Thoracic aorta (tissue), 2 donors: ENCODE results near the gene SNAP47. TPM values are rescaled to one million over a fixed set of nuclear protein-coding genes. Genes with fewer than 3 reads are reported as not detected.
"Not testable (repeated sequence)": the region's sequence is repeated elsewhere in the genome, so short reads cannot be mapped to it uniquely, and the experiment has no call there.

Experiments used
- ATAC-seq: fragments of 150-250 bp; one replicate; pipeline ENCODE4 v1.8.0; 2017; ENCODE audit warnings: low read depth; ENCODE audit not compliant: insufficient number of reproducible peaks, low FRiP score
- DNase-seq: peaks from one replicate; pipeline ENCODE4 v3.0.0-alpha.2; 2020; ENCODE audit warnings: low spot score
- H3K27ac ChIP-seq, 2 donors: fragments of 200-600 bp; sonication (generic); 1 replicate in 1 of 2; 2 replicates in 1 of 2; pipeline ENCODE4 v1.5.1; 2016; ENCODE audit warnings: mild to moderate bottlenecking in 2 of 2, moderate library complexity in 2 of 2
- H3K27me3 ChIP-seq: fragments of 200-600 bp; sonication (generic); replicated peaks from 2 replicates; pipeline ENCODE4 v1.6.0; 2016; ENCODE audit warnings: mild to moderate bottlenecking; ENCODE audit not compliant: insufficient read depth
- H3K36me3 ChIP-seq: fragments of 200-600 bp; sonication (generic); one replicate; pipeline ENCODE4 v1.5.1; 2016
- H3K4me1 ChIP-seq, 2 donors: fragments of 200-600 bp; sonication (generic); 1 replicate in 1 of 2; 2 replicates in 1 of 2; pipeline versions ENCODE4 v1.5.1 to v1.6.0; 2016; ENCODE audit warnings: low read depth in 2 of 2, mild to moderate bottlenecking in 1 of 2; ENCODE audit not compliant: control insufficient read depth in 1 of 2
- H3K4me3 ChIP-seq: fragments of 200-600 bp; sonication (generic); 2 replicates; pipeline ENCODE4 v1.5.1; 2016; ENCODE audit warnings: mild to moderate bottlenecking
- H3K9me3 ChIP-seq: fragments of 200-600 bp; sonication (generic); 2 replicates; pipeline ENCODE4 v1.5.1; 2016
- total RNA-seq, 2 donors: library from RNA; depleted of rRNA; stranded (reverse); fragments of >200 nt; gene quantifications; one replicate each; pipeline versions ENCODE4 v1.1.0 to v1.2.3, GENCODE V29; 2016
- TF ChIP-seq, protein P1 (sequence below): fragments of 200-600 bp; sonication (generic); IDR thresholded peaks from one replicate; pipeline ENCODE4 v1.5.1; 2019; ENCODE audit warnings: antibody characterized with exemption

Gene SNAP47
- total RNA-seq, 2 donors from 2014 or later: 26.3 to 42.4 TPM

DNA sequence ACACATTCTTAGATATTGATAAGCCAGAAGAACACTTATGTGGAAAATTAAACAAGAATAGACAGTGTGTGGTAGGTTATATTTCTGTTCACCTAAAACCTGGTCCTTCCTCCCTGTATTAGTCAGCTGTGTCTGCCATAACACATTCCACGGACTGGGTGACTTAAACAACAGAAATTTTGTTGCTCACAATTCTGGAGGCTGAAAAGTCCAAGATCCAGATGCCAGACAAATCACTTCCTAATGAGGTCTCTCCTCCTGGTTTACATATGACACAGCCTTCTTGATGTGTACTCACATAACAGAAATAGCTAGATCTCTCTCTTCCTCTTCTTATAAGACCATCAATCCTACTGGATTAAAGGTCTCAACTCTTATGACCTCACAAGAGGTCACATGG lies 25.8 kb upstream of the SNAP47 start:
- DNase-seq (no peak), ATAC-seq (no peak)
- Histone ChIP-seq H3K27ac (no peak overlapping the region), H3K36me3 (no peaks in the 10 kb centered on the region), H3K9me3 (peaks cover 12% of the 10 kb centered on the region), H3K27me3 (no peaks in the 10 kb centered on the region), H3K4me1 (no peaks in the 10 kb centered on the region), H3K4me3 (no peak overlapping the region)
- TF ChIP-seq, protein P1, sequence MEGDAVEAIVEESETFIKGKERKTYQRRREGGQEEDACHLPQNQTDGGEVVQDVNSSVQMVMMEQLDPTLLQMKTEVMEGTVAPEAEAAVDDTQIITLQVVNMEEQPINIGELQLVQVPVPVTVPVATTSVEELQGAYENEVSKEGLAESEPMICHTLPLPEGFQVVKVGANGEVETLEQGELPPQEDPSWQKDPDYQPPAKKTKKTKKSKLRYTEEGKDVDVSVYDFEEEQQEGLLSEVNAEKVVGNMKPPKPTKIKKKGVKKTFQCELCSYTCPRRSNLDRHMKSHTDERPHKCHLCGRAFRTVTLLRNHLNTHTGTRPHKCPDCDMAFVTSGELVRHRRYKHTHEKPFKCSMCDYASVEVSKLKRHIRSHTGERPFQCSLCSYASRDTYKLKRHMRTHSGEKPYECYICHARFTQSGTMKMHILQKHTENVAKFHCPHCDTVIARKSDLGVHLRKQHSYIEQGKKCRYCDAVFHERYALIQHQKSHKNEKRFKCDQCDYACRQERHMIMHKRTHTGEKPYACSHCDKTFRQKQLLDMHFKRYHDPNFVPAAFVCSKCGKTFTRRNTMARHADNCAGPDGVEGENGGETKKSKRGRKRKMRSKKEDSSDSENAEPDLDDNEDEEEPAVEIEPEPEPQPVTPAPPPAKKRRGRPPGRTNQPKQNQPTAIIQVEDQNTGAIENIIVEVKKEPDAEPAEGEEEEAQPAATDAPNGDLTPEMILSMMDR: no peak

DNA sequence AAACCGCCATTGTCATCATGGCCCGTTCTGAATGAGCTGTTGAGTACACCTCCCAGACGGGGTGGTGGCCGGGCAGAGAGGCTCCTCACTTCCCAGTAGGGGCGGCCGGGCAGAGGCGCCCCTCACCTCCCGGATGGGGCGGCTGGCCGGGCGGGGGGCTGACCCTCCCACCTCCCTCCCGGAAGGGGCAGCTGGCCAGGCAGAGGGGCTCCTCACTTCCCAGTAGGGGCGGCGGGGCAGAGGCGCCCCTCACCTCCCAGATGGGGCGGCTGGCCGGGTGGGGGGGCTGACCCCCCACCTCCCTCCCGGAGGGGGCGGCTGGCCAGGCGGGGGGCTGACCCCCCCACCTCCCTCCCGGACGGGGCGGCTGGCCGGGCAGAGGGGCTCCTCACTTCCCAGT lies 24.8 kb upstream of the SNAP47 start:
- H3K27me3 ChIP-seq, H3K4me1 ChIP-seq, H3K36me3 ChIP-seq, H3K27ac ChIP-seq, H3K4me3 ChIP-seq, ATAC-seq, DNase-seq: not testable (repeated sequence)
- H3K9me3 ChIP-seq: peaks cover 16% of the 10 kb centered on the region

DNA sequence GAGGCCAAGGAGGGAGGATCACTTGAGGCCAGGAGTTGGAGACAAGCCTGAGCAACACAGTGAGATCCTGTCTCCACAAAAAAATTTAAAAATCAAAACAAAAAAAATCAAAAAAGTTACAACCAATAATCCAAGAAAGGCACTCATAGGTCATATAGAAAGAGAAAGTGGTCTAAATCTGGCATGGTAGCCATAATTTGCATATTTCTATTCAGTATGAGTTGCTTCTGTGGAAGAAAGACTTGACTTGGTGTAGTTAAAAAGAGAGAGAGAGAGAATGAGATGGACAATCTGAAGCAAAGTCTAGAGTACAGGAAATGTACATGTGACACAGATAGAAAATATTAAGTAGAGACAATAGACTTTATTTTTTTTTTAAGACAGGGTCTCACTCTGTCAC lies 22.6 kb upstream of the SNAP47 start:
- ATAC-seq: no peak
- no peaks in the 10 kb centered on the region for H3K4me1 ChIP-seq
- H3K27ac ChIP-seq: no peak overlapping the region
- TF ChIP-seq, protein P1: no peak
- no peak overlapping the region for H3K4me3 ChIP-seq
- no peak for DNase-seq
- H3K9me3 ChIP-seq: peaks cover 17% of the 10 kb centered on the region
- H3K27me3 ChIP-seq: no peaks in the 10 kb centered on the region
- no peaks in the 10 kb centered on the region for H3K36me3 ChIP-seq

DNA sequence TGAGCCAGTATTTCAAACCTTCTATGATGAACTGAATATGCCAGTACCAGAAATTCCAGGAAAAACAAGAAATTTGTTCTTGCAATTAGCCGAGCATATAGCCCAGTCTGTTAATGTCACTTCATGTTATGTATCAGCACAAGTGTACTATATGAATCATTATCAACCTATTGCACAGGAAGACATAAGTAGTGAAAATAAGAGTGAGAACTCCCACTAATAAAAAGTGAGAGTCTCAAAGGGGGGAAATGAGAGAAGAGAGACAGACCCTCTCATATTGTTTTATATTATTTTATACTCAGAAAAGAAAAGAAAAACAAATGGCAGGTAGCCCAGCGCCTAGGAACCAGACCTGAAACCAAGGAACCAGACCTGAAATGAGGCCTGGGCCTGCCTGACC lies 16.3 kb upstream of the SNAP47 start:
- Histone ChIP-seq H3K9me3 (peaks cover 38% of the 10 kb centered on the region), H3K27ac (no peak overlapping the region), H3K4me3 (no peak overlapping the region), H3K27me3 (no peaks in the 10 kb centered on the region), H3K4me1 (no peaks in the 10 kb centered on the region), H3K36me3 (no peaks in the 10 kb centered on the region)
- ATAC-seq (no peak), DNase-seq (no peak)
- TF ChIP-seq, protein P1: no peak

DNA sequence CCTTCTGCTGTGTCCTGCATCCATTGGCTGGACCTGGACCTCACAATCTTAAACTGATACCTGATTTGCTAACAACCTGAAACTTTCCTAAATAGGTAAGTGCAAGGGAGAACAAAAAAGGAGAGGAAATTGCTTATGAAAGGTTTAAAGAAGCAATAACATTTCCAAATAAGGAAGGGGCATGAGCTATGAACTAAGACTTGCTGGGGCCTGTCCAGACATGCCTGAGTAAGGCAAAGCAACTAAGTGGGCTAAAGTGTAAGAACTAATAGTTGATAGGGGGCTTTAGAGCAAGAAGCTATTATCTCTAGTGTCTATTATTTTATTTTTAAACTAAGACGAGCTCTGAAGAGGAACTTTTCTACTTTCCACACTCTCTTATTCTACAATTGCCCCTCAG lies 11.8 kb upstream of the SNAP47 start:
- no peaks in the 10 kb centered on the region for H3K36me3 ChIP-seq
- ATAC-seq (no peak), DNase-seq (no peak)
- H3K9me3 ChIP-seq: peaks cover 26% of the 10 kb centered on the region
- H3K27ac ChIP-seq: no peak overlapping the region
- peaks cover 2 to 6% of the 10 kb centered on the region in 2 donors for H3K4me1 ChIP-seq
- TF ChIP-seq, protein P1: no peak
- no peak overlapping the region for H3K4me3 ChIP-seq
- no peaks in the 10 kb centered on the region for H3K27me3 ChIP-seq

DNA sequence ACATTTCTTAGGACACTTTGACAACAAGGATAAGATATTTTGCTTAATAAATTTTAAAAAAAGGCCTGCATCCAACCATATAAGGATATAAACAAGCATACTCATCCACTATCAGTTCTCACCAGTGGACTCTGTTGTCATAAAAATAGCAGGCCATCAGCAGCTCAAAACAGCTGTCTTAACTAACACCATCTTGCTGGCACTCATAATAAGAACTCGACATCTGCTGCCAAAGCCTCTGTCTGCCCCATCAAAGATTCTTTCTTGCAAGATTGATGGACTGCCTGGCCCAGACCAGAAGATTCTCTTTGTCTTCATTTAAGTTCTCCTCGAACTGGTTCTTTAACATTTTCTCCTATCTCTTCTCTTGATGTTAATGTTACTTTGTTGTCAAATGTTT lies 10.2 kb upstream of the SNAP47 start:
- no peak for DNase-seq

More for the DNA sequence above, 10.2 kb upstream of the SNAP47 start:
- Histone ChIP-seq H3K36me3 (no peaks in the 10 kb centered on the region), H3K9me3 (peaks cover 17% of the 10 kb centered on the region), H3K4me1 (peaks cover 2 to 18% of the 10 kb centered on the region in 2 donors), H3K4me3 (no peak overlapping the region), H3K27ac (no peak overlapping the region), H3K27me3 (no peaks in the 10 kb centered on the region)
- TF ChIP-seq, protein P1: no peak
- ATAC-seq: no peak
